Gastrocnemius medialis (tissue), 4 donors: ENCODE results near the gene SPATA13.

Experiments used
- CTCF ChIP-seq, 5 experiments: fragments of 450-650 bp in 3 of 5; fragments of 200-600 bp in 2 of 5; sonication (generic) in 2 of 5; IDR thresholded peaks in 4 of 5; conservative IDR thresholded peaks in 1 of 5; 1 replicate in 4 of 5; 2 replicates in 1 of 5; pipeline ENCODE4 v1.5.1; 2016 to 2019; ENCODE audit warnings: antibody characterized with exemption in 5 of 5, mild to moderate bottlenecking in 3 of 5, moderate library complexity in 3 of 5
- POLR2A ChIP-seq, 2 donors: fragments of 450-650 bp; IDR thresholded peaks; one replicate each; pipeline ENCODE4 v1.6.1; 2017; ENCODE audit warnings: antibody characterized with exemption in 2 of 2, mild to moderate bottlenecking in 2 of 2, moderate library complexity in 2 of 2

- TF ChIP-seq CTCF (IDR thresholded peaks at IDR 0.05 in 4 of 5, conservative IDR thresholded peaks at IDR 0.05 in 1 of 5) (no peak), POLR2A (IDR thresholded peaks at IDR 0.05) (no peak)
These were observed 63.1 kb downstream of the SPATA13 start for GRCh38 chr13:24223341-24224231.
